DMS114 treated with DMSO at 0.1 percent for 48 hours (cell line): ENCODE results near the gene ZNF518A.
"Not testable (repeated sequence)": the region's sequence is repeated elsewhere in the genome, so short reads cannot be mapped to it uniquely, and the experiment has no call there.

Experiments used
- DNase-seq: peaks from one replicate; lab custom pipeline; 2025; ENCODE audit not compliant: unreplicated experiment; lab: John Stamatoyannopoulos, UW

The ZNF518A gene

GRCh38 chr10:96136810-96137209, 6.7 kb downstream of the ZNF518A start:
- DNase-seq, result no peak

DNA sequence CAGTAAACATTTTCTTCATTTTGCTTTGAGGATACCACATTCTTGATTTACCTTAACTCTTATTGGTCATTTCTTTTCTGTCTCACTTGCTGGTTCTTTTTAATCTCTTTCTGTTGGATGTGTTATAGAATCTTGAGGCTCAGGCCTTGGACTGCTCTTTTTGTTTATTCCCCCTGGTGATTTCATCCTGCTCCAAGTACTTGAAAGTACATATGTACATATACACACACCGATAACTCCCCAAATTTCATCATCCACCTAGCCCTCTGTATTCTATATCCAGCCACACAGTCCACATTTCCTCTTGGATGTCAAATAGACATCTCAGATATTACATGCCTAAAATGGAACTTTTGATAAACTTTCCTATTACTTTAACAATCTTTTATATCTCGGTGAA, 7.5 kb downstream of the ZNF518A start:
- DNase-seq, result no peak

DNA sequence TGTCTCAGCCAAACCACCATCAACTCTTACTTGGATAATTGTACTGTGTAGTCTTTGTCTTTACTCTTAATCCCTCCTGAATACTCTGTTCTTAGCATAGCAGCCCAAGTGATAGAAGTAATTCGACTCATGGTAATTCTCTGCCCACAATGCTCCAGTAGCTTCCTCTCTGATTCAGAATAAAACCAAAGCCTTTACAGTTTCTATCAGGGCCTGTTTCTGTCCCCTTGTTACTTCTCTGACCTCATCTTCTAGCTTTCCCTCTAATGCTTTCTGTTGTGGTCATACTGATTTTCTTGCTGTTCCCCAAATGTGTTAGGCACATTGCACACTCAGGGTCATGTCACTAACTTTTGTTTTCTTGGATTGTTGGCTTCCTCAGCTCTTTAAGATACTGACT, 8.0 kb downstream of the ZNF518A start:
- DNase-seq, result no peak

GRCh38 chr10:96152437-96152836, 22.3 kb downstream of the ZNF518A start:
- no peak for DNase-seq

GRCh38 chr10:96153070-96153469, 23.0 kb downstream of the ZNF518A start:
- no peak for DNase-seq

DNA sequence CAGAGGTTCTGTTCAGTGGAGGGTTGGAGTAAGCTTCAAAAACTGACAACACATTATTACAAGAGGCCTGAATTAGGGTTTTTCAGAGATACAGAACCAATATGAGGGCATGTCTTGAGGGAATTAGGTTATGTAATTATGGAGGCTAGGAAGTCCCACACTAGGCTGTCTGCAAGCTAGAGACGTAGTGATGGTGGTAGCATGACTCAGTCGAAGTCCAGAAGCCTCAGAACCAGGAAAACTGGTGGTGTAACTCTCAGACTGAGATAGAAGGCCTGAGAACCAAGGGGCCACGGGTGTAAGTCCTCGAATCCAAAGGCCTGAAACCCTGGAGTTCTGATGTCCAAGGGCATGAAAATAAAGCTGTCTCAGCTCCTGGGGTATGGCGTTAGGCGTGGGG, 35.6 kb downstream of the ZNF518A start:
- DNase-seq, result no peak

DNA sequence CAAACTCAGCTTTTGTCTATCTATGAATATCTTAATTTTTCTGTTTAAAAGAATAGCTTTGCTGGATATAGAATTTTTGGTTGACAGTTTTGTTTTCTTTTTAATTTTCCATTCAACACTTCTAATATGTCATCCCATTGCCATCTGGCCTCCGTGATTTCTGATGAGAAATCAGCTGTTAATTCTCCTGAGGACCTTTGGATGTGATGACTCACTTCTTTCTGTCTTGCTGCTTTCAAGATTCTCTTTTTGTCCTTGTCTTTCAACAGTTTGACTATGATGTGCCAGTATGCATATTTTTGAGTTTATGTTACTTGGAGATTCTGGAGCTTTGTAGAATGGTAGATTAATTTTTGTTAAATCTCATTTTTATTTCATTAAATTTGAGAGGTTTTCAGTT, 38.4 kb downstream of the ZNF518A start:
- no peak for DNase-seq

DNA sequence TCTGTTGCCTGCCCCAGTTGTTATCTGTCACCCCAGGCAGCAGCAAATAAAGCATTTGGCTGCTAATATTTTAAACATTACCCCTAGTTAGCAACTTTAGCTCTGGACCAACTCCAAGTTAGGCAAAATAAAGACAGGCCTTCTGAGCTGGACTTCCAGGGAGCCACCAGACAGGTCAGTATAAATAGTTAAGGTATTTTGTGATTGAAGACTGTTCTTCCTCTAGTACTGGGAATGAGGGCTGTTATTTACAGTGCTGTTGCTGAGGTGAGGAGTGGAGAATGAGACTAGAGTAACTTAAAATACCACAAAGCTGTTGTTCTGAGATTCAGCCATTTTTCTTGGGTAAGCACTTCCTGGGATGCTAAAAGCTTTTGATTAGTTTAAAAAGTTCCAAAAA, 40.1 kb downstream of the ZNF518A start:
- no peak for DNase-seq

GRCh38 chr10:96172666-96173065, 42.6 kb downstream of the ZNF518A start:
- DNase-seq, result no peak

DNA sequence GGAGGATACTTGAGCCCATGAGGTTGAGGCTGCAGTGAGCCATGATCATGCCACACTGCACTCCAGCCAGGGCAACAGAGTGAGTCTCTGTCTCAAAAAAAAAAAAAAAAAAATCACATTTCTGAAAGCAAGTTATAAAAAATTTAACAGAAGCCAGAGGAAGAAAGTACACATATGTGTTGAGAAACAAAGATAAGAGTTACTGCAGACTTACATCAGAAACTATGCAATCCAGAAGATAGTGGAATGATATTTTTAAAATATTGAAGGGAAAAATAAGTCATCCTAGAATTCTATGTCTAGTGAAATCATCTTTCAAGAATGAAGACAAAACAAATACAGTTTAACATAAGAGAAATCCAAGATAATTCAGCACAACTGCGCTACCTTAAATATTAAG, 46.9 kb downstream of the ZNF518A start:
- DNase-seq, result no peak

- no peak for DNase-seq
Observed at GRCh38 chr10:96188421-96188820, 58.3 kb downstream of the ZNF518A start.

DNA sequence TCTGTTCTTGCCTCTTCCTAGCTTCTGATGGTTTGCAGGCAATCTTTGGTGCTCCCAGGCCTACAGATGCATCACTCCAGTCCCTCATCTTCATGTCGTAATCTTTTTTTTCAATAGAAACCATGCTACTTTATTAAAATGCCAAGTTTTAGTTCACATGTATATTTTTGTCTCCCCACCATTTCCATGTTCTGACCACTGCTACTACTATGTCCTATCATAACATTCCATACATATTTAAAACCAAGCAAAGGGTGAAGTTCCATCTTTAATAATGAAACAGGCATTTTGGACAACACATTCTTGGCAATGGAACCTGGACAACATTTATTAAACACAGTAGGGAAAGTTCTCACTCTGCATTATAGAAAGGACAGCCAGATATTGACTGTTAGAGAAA, 58.8 kb downstream of the ZNF518A start:
- DNase-seq, result no peak

DNA sequence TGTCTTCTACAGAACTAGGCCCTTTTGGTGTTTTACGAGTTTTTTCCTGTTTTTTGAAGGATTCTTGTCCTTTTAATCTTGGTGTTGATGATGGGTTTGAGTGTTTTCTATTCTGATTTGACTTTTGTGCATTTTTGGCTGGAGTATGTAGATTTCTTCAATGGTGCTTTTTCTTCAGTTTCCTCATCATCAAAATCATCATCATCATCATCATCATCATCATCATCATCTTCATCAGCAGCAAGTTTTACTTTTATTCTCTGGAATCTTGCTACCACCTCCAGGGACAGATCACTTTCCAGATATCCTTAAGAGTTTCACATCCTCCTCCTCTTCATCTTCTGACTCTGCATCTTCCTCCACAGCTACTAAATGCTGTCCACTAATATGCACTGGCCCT, 59.4 kb downstream of the ZNF518A start:
- DNase-seq, result not testable (repeated sequence)

- DNase-seq, result no peak
Observed at GRCh38 chr10:96201525-96201924, 71.4 kb downstream of the ZNF518A start.

DNA sequence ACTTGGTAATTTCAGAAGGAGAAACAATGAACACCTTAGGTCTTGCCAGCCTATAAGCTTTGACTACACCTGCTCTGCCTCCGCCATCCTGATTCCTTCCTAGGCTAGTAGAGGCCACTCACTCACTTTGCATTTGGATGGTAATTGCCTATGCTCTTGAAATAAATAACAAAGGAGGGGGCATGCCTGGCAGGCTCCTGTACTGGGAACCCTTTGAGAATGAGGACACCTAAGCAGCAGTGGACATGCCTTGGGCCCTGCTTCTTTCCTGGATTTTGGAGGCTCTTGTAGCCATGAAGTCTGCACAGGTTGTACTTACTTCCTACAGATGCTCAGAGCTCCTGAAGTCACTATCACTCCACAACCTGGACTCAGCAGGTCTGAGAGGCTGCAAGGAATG, 75.5 kb downstream of the ZNF518A start:
- DNase-seq, result no peak

GRCh38 chr10:96208271-96208670, 78.2 kb downstream of the ZNF518A start:
- DNase-seq, result no peak

DNA sequence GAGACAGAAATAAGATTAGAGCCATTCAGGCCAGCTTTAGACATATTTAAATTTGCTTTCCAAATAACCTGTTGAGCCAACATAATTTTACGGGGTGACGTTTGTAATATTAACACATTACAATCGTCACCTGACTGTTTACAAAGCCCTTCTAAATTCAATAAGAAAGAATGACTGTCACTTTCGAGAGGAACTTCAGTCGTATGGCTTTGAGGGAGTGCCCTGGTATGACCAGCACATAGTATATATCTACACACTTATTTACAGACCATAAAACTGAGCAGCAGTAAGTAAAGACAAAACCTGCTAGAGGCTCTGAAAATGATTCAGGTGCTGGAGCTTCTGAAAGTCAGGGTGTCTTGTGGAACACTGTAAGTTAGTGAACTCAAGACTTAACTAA, 78.8 kb downstream of the ZNF518A start:
- DNase-seq, result no peak

- DNase-seq, result no peak
Observed at GRCh38 chr10:96211764-96212163, 81.7 kb downstream of the ZNF518A start.

DNA sequence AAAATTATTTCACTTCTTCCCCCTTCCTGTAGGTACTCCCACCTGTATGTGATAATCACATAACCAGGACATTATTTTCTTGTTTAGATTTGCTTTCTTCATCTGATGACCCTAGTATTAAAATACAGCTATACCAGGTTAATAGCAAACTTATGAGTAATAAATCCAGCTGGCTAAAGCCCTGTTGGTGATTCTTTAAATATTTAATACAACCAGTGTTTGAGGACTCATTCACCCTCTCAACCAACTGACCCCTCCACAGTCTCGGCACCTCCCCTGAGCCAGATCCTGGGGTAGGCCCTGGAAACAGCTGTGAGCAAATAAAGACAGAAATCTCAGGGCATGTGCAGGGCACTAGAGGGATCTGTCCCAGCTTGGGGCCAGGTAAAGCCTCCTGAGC, 82.8 kb downstream of the ZNF518A start:
- no peak for DNase-seq
